ENCODE measurements around the gene JAZF1.

DNA sequence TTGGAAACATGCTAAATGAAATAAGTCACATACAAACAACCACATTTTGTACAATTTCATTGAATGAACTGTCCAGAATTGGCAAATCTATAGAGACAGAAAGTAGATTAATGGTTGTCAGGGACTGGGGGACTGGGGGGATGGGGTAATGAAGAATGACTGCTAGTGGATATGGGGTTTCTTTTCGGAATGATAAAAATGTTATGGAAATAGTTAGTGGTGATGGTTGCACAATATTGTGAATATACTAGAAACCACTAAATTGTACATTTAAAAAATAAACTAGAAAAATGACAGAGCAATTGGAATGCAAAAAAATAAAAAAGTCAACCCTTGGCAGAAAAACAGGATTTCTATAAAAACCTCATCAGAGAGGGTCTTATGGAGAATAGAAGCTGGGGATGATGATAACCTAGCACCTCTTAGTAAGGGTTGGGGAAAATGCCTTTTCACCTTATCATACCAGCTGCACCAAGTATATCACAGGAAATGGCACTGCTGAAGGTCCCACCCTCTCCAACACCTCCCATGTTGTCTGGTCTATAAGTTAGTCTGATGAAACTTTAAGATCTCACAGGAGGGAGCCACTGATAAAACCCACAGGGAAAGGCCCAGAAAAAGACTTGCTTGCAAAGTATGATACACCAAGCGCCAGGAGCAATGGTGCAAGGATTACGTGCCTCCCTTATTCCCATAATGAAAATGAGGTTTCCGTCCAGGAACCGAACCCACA, 23.1 kb upstream of the JAZF1 start:
- TF ChIP-seq SUZ12 (IDR thresholded peaks at IDR 0.05; ENCODE audit: extremely low read depth, insufficient read depth, insufficient read length) (no peak), ZNF274 (IDR thresholded peaks at IDR 0.05; ENCODE audit: low read depth, low read length) (no peak), YY1 (IDR thresholded peaks at IDR 0.05; ENCODE audit: insufficient read depth, insufficient read length) (no peak)
